Measurements from ENCODE around the gene PCK1.

PCK1 gene

GRCh38 chr20:57611586-57612311 lies 50.8 kb downstream of the PCK1 start:
- Histone ChIP-seq H4K20me1 (ENCODE audit: insufficient read depth, low read length) (peaks cover 6% of the 10 kb centered on the region; the same call in 1 of the 2 replicates), H3K4me2 (ENCODE audit: low read length) (no peak overlapping the region), H3K4me3 (ENCODE audit: low read length) (no peak overlapping the region), H2AFZ (ENCODE audit: low read depth, low read length) (no peak overlapping the region), H3K9ac (ENCODE audit: low read length) (no peak overlapping the region), H3K36me3 (replicated peaks; ENCODE audit: low read depth, low read length) (no peaks in the 10 kb centered on the region), H3K4me1 (ENCODE audit: low read length) (no peaks in the 10 kb centered on the region), H3K27me3 (ENCODE audit: low read depth, low read length) (peaks cover 80% of the 10 kb centered on the region), H3K9me3 (ENCODE audit: insufficient read depth, low read length) (no peaks in the 10 kb centered on the region), H3K27ac (ENCODE audit: low read length) (no peak overlapping the region), H3K79me2 (ENCODE audit: low read length) (no peaks in the 10 kb centered on the region)
- TF ChIP-seq EZH2phosphoT487 (IDR thresholded peaks at IDR 0.05; ENCODE audit: low read depth): no peak
- no peak for TF ChIP-seq CTCF (IDR thresholded peaks at IDR 0.05; ENCODE audit: low read depth, low read length)

GRCh38 chr20:57612436-57612835 lies 51.5 kb downstream of the PCK1 start:
- Histone ChIP-seq H3K27me3 (ENCODE audit: low read depth, low read length) (peaks cover 80% of the 10 kb centered on the region), H3K4me2 (ENCODE audit: low read length) (no peak overlapping the region), H2AFZ (ENCODE audit: low read depth, low read length) (no peak overlapping the region), H4K20me1 (ENCODE audit: insufficient read depth, low read length) (peaks cover 6% of the 10 kb centered on the region; the same call in 1 of the 2 replicates), H3K4me1 (ENCODE audit: low read length) (peaks cover under 1% of the 10 kb centered on the region; the same call in 1 of the 2 replicates), H3K79me2 (ENCODE audit: low read length) (no peaks in the 10 kb centered on the region), H3K9me3 (ENCODE audit: insufficient read depth, low read length) (no peaks in the 10 kb centered on the region), H3K36me3 (replicated peaks; ENCODE audit: low read depth, low read length) (no peaks in the 10 kb centered on the region), H3K9ac (ENCODE audit: low read length) (no peak overlapping the region), H3K27ac (ENCODE audit: low read length) (no peak overlapping the region), H3K4me3 (ENCODE audit: low read length) (no peak overlapping the region)
- TF ChIP-seq EZH2phosphoT487 (IDR thresholded peaks at IDR 0.05; ENCODE audit: low read depth): no peak
- no peak for TF ChIP-seq CTCF (IDR thresholded peaks at IDR 0.05; ENCODE audit: low read depth, low read length)

- H3K27ac ChIP-seq (ENCODE audit: low read length): no peak overlapping the region
- H3K27me3 ChIP-seq (ENCODE audit: low read depth, low read length): peaks cover 80% of the 10 kb centered on the region
- H2AFZ ChIP-seq (ENCODE audit: low read depth, low read length): no peak overlapping the region
- H3K4me2 ChIP-seq (ENCODE audit: low read length): no peak overlapping the region
- no peak overlapping the region for H3K4me3 ChIP-seq (ENCODE audit: low read length)
- H3K36me3 ChIP-seq (replicated peaks; ENCODE audit: low read depth, low read length): no peaks in the 10 kb centered on the region
- H3K4me1 ChIP-seq (ENCODE audit: low read length): peaks cover 6% of the 10 kb centered on the region
- H3K9me3 ChIP-seq (ENCODE audit: insufficient read depth, low read length): no peaks in the 10 kb centered on the region
- peaks cover 6% of the 10 kb centered on the region; the same call in 1 of the 2 replicates for H4K20me1 ChIP-seq (ENCODE audit: insufficient read depth, low read length)
- H3K79me2 ChIP-seq (ENCODE audit: low read length): no peaks in the 10 kb centered on the region
- H3K9ac ChIP-seq (ENCODE audit: low read length): no peak overlapping the region
- TF ChIP-seq CTCF (IDR thresholded peaks at IDR 0.05; ENCODE audit: low read depth, low read length) (no peak), EZH2phosphoT487 (IDR thresholded peaks at IDR 0.05; ENCODE audit: low read depth) (no peak)
These were observed 52.0 kb downstream of the PCK1 start for GRCh38 chr20:57612916-57613315.

- H3K4me1 ChIP-seq (ENCODE audit: low read length): peaks cover 11% of the 10 kb centered on the region
- H3K9ac ChIP-seq (ENCODE audit: low read length): no peak overlapping the region
- H3K79me2 ChIP-seq (ENCODE audit: low read length): no peaks in the 10 kb centered on the region
- H3K9me3 ChIP-seq (ENCODE audit: insufficient read depth, low read length): no peaks in the 10 kb centered on the region
- H4K20me1 ChIP-seq (ENCODE audit: insufficient read depth, low read length): peaks cover 6% of the 10 kb centered on the region; the same call in 1 of the 2 replicates
- TF ChIP-seq EZH2phosphoT487 (IDR thresholded peaks at IDR 0.05; ENCODE audit: low read depth): no peak
- no peak for TF ChIP-seq CTCF (IDR thresholded peaks at IDR 0.05; ENCODE audit: low read depth, low read length)
- H3K27ac ChIP-seq (ENCODE audit: low read length): no peak overlapping the region
- no peak overlapping the region for H2AFZ ChIP-seq (ENCODE audit: low read depth, low read length)
- no peaks in the 10 kb centered on the region for H3K36me3 ChIP-seq (replicated peaks; ENCODE audit: low read depth, low read length)
- no peak overlapping the region for H3K4me2 ChIP-seq (ENCODE audit: low read length)
- H3K27me3 ChIP-seq (ENCODE audit: low read depth, low read length): peaks cover 82% of the 10 kb centered on the region
- no peak overlapping the region for H3K4me3 ChIP-seq (ENCODE audit: low read length)
These were observed 52.6 kb downstream of the PCK1 start for GRCh38 chr20:57613481-57613921.

Data from OCI-LY3 (cell line).